H1 (cell line): Measurements from ENCODE around the gene CGN. TPM values are rescaled to one million over a fixed set of nuclear protein-coding genes. Genes with fewer than 3 reads are reported as not detected.

Experiments
- CTCF ChIA-PET: fragments of 300-600 bp; sonication (Branson Sonifier 250); formaldehyde crosslinking; loops from one replicate; lab custom pipeline; 2021; ENCODE audit not compliant: partially characterized antibody; lab: Charles Lee
- POLR2A ChIA-PET: fragments of 300-600 bp; sonication (Branson Sonifier 250); formaldehyde crosslinking; loops from one replicate; lab custom pipeline; 2021; ENCODE audit warnings: inconsistent platforms; ENCODE audit not compliant: partially characterized antibody; lab: Charles Lee
- DNase-seq, 2 experiments: peaks; one replicate each; pipeline versions ENCODE4 v3.0.0 to v3.0.0-alpha.2; 2010 to 2022; ENCODE audit warnings: low spot score in 2 of 2, low read depth in 1 of 2, mixed read lengths in 1 of 2
- FAIRE-seq: peaks from 2 replicates; lab custom pipeline; 2011; peaks lifted over from hg19 to GRCh38; lab: Jason Lieb, UNC
- H2AFZ ChIP-seq: 2 replicates; pipeline ENCODE4 v1.8.1; 2012; ENCODE audit warnings: low read length, inconsistent platforms
- H2AK5ac ChIP-seq: 2 replicates; pipeline ENCODE4 v1.6.1; 2013; ENCODE audit warnings: low read depth, low read length
- H2BK120ac ChIP-seq: replicated peaks from 2 replicates; pipeline ENCODE3; 2013; ENCODE audit warnings: low read depth, low read length, inconsistent platforms
- H2BK12ac ChIP-seq: 2 replicates; pipeline ENCODE4 v1.6.1; 2013; ENCODE audit warnings: low read depth, low read length
- H2BK15ac ChIP-seq: 2 replicates; pipeline ENCODE4 v1.6.1; 2013; ENCODE audit warnings: low read length
- H2BK20ac ChIP-seq: 2 replicates; pipeline ENCODE4 v1.6.1; 2013; ENCODE audit warnings: low read length
- H2BK5ac ChIP-seq: 2 replicates; pipeline ENCODE4 v1.6.1; 2013; ENCODE audit warnings: low read depth, low read length
- H3K14ac ChIP-seq: 2 replicates; pipeline ENCODE4 v1.6.1; 2013; ENCODE audit warnings: inconsistent platforms; ENCODE audit not compliant: insufficient read length
- H3K18ac ChIP-seq: 2 replicates; pipeline ENCODE4 v1.6.1; 2013; ENCODE audit warnings: low read length; ENCODE audit errors: extremely low read depth
- H3K23ac ChIP-seq: 2 replicates; pipeline ENCODE4 v1.6.1; 2013; ENCODE audit warnings: inconsistent platforms; ENCODE audit not compliant: insufficient read length
- H3K23me2 ChIP-seq: 2 replicates; pipeline ENCODE4 v1.6.1; 2013; ENCODE audit warnings: low read depth, low read length
- H3K27ac ChIP-seq: 2 replicates; pipeline ENCODE4 v1.6.1; 2011; ENCODE audit warnings: low read depth, low read length, inconsistent platforms
- H3K27me3 ChIP-seq, 4 experiments: replicated peaks in 1 of 4; 1 replicate in 1 of 4; 2 replicates in 3 of 4; pipeline versions ENCODE4 v1.6.1 to v1.8.1; 2011 to 2013; ENCODE audit warnings: low read length in 3 of 4, mild to moderate bottlenecking in 3 of 4, inconsistent platforms in 2 of 4, mixed read lengths in 2 of 4, moderate library complexity in 1 of 4; ENCODE audit not compliant: control insufficient read depth in 3 of 4, insufficient read depth in 3 of 4; ENCODE audit errors: extremely low read depth in 1 of 4
- H3K36me3 ChIP-seq, 4 experiments: 2 replicates each; pipeline versions ENCODE4 v1.6.1 to v1.8.1; 2011 to 2013; ENCODE audit warnings: mild to moderate bottlenecking in 4 of 4, low read length in 3 of 4, moderate library complexity in 2 of 4, control low read depth in 1 of 4, inconsistent platforms in 1 of 4; ENCODE audit not compliant: insufficient read depth in 4 of 4, control insufficient read depth in 2 of 4
- H3K4ac ChIP-seq: replicated peaks from 2 replicates; pipeline ENCODE3; 2013; ENCODE audit warnings: low read length, low read depth, mixed read lengths, inconsistent platforms; ENCODE audit not compliant: insufficient read length
- H3K4me1 ChIP-seq, 4 experiments: replicated peaks in 1 of 4; 1 replicate in 1 of 4; 2 replicates in 3 of 4; pipeline versions ENCODE4 v1.6.1 to v1.8.1; 2011 to 2013; ENCODE audit warnings: low read length in 3 of 4, inconsistent platforms in 2 of 4, mixed read lengths in 1 of 4; ENCODE audit not compliant: insufficient read depth in 4 of 4, control insufficient read depth in 3 of 4
- H3K4me2 ChIP-seq, 2 experiments: 2 replicates each; pipeline versions ENCODE4 v1.6.1 to v1.8.1; 2011 to 2013; ENCODE audit warnings: low read depth in 2 of 2, low read length in 2 of 2, control low read depth in 1 of 2, inconsistent platforms in 1 of 2, mild to moderate bottlenecking in 1 of 2; ENCODE audit not compliant: insufficient read depth in 1 of 2
- H3K4me3 ChIP-seq, 4 experiments: fragments of 200-600, 300-600 bp in 1 of 4; sonication (generic), shearing (Covaris generic), sonication (Bioruptor Twin) in 1 of 4; 2 replicates each; pipeline versions ENCODE4 v1.5.1 to v1.8.1; 2011 to 2016; ENCODE audit warnings: low read length in 4 of 4, low read depth in 3 of 4, control low read depth in 2 of 4, inconsistent platforms in 2 of 4, mild to moderate bottlenecking in 2 of 4, mixed read lengths in 1 of 4, moderate library complexity in 1 of 4; ENCODE audit not compliant: insufficient read depth in 2 of 4; ENCODE audit errors: extremely low read depth in 1 of 4
- H3K56ac ChIP-seq: replicated peaks from 2 replicates; pipeline ENCODE3; 2013; ENCODE audit warnings: low read depth, mild to moderate bottlenecking, mixed read lengths, low read length, inconsistent platforms; ENCODE audit not compliant: insufficient read length
- H3K79me1 ChIP-seq: 2 replicates; pipeline ENCODE4 v1.6.1; 2013; ENCODE audit warnings: low read depth, low read length, control low read depth
- H3K79me2 ChIP-seq, 2 experiments: 2 replicates each; pipeline versions ENCODE4 v1.6.1 to v1.8.1; 2012 to 2013; ENCODE audit warnings: low read length in 2 of 2, mild to moderate bottlenecking in 2 of 2, inconsistent platforms in 1 of 2; ENCODE audit not compliant: insufficient read depth in 2 of 2, control insufficient read depth in 1 of 2
- H3K9ac ChIP-seq, 4 experiments: replicated peaks in 1 of 4; 1 replicate in 1 of 4; 2 replicates in 3 of 4; pipeline versions ENCODE4 v1.6.1 to v1.8.1; 2011 to 2013; ENCODE audit warnings: low read depth in 3 of 4, low read length in 3 of 4, control low read depth in 2 of 4, mild to moderate bottlenecking in 2 of 4, moderate library complexity in 2 of 4, inconsistent platforms in 1 of 4; ENCODE audit errors: extremely low read depth in 1 of 4
- H3K9me3 ChIP-seq, 2 experiments: 2 replicates each; pipeline versions ENCODE4 v1.6.1 to v1.8.1; 2012 to 2013; ENCODE audit warnings: mild to moderate bottlenecking in 2 of 2, moderate library complexity in 2 of 2, control low read depth in 1 of 2, inconsistent platforms in 1 of 2, low read depth in 1 of 2, low read length in 1 of 2, mixed read lengths in 1 of 2; ENCODE audit not compliant: insufficient read depth in 2 of 2
- H4K20me1 ChIP-seq, 2 experiments: replicated peaks in 1 of 2; 2 replicates each; pipeline versions ENCODE3 to v1.8.1; 2011 to 2013; ENCODE audit warnings: inconsistent platforms in 2 of 2, low read length in 2 of 2, mild to moderate bottlenecking in 1 of 2; ENCODE audit not compliant: insufficient read depth in 2 of 2, control insufficient read depth in 1 of 2
- H4K5ac ChIP-seq: 2 replicates; pipeline ENCODE4 v1.6.1; 2013; ENCODE audit warnings: low read length, low read depth, mixed read lengths, inconsistent platforms; ENCODE audit not compliant: insufficient read length
- H4K8ac ChIP-seq: 2 replicates; pipeline ENCODE4 v1.8.0; 2013; ENCODE audit warnings: mild to moderate bottlenecking, moderate library complexity, low read length, inconsistent platforms; ENCODE audit not compliant: insufficient read depth; ENCODE audit errors: extremely low read depth
- H4K91ac ChIP-seq: replicated peaks from 2 replicates; pipeline ENCODE3; 2013; ENCODE audit warnings: low read length, mixed read lengths, inconsistent platforms; ENCODE audit not compliant: insufficient read length
- ATF2 ChIP-seq: IDR thresholded peaks from 2 replicates; pipeline ENCODE4 v1.6.1; 2012; ENCODE audit warnings: low read length, inconsistent platforms
- HDAC2 ChIP-seq, 2 experiments: fragments of 300-600 bp in 1 of 2; sonication (generic) in 1 of 2; IDR thresholded peaks; 2 replicates each; pipeline ENCODE4 v1.6.1; 2011 to 2012; ENCODE audit warnings: low read depth in 2 of 2, low read length in 2 of 2, mild to moderate bottlenecking in 2 of 2, moderate library complexity in 2 of 2, borderline replicate concordance in 1 of 2, inconsistent platforms in 1 of 2
- KDM1A ChIP-seq: fragments of 200-600, 300-600 bp; sonication (generic); IDR thresholded peaks from 2 replicates; pipeline ENCODE4 v1.7.1; 2016; ENCODE audit warnings: mild to moderate bottlenecking, low read length, borderline replicate concordance
- RAD21 ChIP-seq, 2 experiments: IDR thresholded peaks in 1 of 2; conservative IDR thresholded peaks in 1 of 2; 2 replicates each; pipeline ENCODE4 v1.6.1; 2011; ENCODE audit warnings: low read depth in 2 of 2, low read length in 2 of 2, improper control_type of control experiment in 1 of 2, inconsistent platforms in 1 of 2, mild to moderate bottlenecking in 1 of 2, moderate library complexity in 1 of 2
- RFX5 ChIP-seq: IDR thresholded peaks from 2 replicates; pipeline ENCODE4 v1.6.1; 2011; ENCODE audit warnings: low read depth, low read length, improper control_type of control experiment, borderline replicate concordance
- SAP30 ChIP-seq: fragments of 300-600 bp; sonication (generic); IDR thresholded peaks from 2 replicates; pipeline ENCODE4 v1.7.1; 2012; ENCODE audit warnings: low read length, moderate library complexity, mild to moderate bottlenecking, inconsistent platforms; ENCODE audit not compliant: insufficient read depth, insufficient replicate concordance
- WGBS, 2 experiments: shearing (Covaris generic) in 1 of 2; methylation state at CpG; one replicate each; pipeline versions ENCODE4 v1.1.6 to v1.1.7; 2013 to 2015; ENCODE audit warnings: low lambda C conversion rate in 2 of 2, mixed read lengths in 2 of 2, inconsistent platforms in 1 of 2, low coverage in 1 of 2, missing lambda C conversion rate in 1 of 2; ENCODE audit not compliant: insufficient replicate concordance in 2 of 2, insufficient coverage in 1 of 2, insufficient read length in 1 of 2; ENCODE audit errors: extremely low coverage in 1 of 2, missing lambda C conversion rate in 1 of 2; 5-methylcytosine and 5-hydroxymethylcytosine counted together
- polyA plus RNA-seq, 7 experiments: library from polyadenylated mRNA; depleted of rRNA in 3 of 7; stranded (reverse) in 5 of 7; unstranded in 2 of 7; fragments of >200 nt in 5 of 7; fragments of 200-250 nt in 2 of 7; gene quantifications; 1 replicate in 5 of 7; 2 replicates in 1 of 7; 4 replicates in 1 of 7; pipeline versions ENCODE4 v1.2.1 to v1.2.3, GENCODE V29; 2011 to 2013; ENCODE audit warnings: missing spikeins in 2 of 7, mixed read lengths in 2 of 7
- total RNA-seq: library from RNA; stranded (reverse); fragmentation: NEBNext Ultra II Directional; extraction: Animal tissue kit (Norgen Biotek cat#: 25700); gene quantifications from 2 replicates; pipeline ENCODE4 v1.2.1, GENCODE V29; 2021
- TF ChIP-seq, protein P1 (sequence below), 3 experiments: IDR thresholded peaks; 1 replicate in 2 of 3; 2 replicates in 1 of 3; pipeline versions ENCODE4 v1.5.1 to v1.6.1; 2011; ENCODE audit warnings: low read length in 3 of 3, mild to moderate bottlenecking in 3 of 3, inconsistent platforms in 2 of 3, low read depth in 1 of 3, moderate library complexity in 1 of 3; ENCODE audit not compliant: insufficient read depth in 1 of 3; ENCODE audit errors: control extremely low read depth in 1 of 3

Gene CGN
- total and polyA plus RNA-seq, 2 of the 8 experiments (the other 6 are each of a cell fraction or from before 2014, with no cell fraction given) = 15.9 to 52.7 TPM

- CTCF ChIA-PET = interaction anchor here (0.6 to 2.7 kb wide), 9 partner anchors 8 to 171 kb away, joined by 3 to 11 read pairs (median 3); partner anchors contain the start of gene POGZ
- Histone ChIP-seq H3K23me2 (no peaks in the 10 kb centered on the region), H3K79me2 (no peaks in the 10 kb centered on the region), H4K20me1 (no peaks in the 10 kb centered on the region), H2BK20ac (no peak overlapping the region), H3K4me2 (no peak overlapping the region), H3K4ac (no peak overlapping the region), H2BK5ac (no peak overlapping the region), H2AFZ (peak overlapping the region; percentile 15; the same call in 1 of the 2 replicates), H2BK120ac (no peak overlapping the region), H2BK12ac (no peak overlapping the region), H2AK5ac (no peak overlapping the region), H3K79me1 (no peaks in the 10 kb centered on the region), H3K27me3 (no peaks in the 10 kb centered on the region)
- 88% methylated on average over 1 of the region's 1 CpG; no CpG with 5 or more reads in 1 of the 2 experiments for WGBS, 2 experiments
- DNase-seq = no peak
- TF ChIP-seq, protein P1, sequence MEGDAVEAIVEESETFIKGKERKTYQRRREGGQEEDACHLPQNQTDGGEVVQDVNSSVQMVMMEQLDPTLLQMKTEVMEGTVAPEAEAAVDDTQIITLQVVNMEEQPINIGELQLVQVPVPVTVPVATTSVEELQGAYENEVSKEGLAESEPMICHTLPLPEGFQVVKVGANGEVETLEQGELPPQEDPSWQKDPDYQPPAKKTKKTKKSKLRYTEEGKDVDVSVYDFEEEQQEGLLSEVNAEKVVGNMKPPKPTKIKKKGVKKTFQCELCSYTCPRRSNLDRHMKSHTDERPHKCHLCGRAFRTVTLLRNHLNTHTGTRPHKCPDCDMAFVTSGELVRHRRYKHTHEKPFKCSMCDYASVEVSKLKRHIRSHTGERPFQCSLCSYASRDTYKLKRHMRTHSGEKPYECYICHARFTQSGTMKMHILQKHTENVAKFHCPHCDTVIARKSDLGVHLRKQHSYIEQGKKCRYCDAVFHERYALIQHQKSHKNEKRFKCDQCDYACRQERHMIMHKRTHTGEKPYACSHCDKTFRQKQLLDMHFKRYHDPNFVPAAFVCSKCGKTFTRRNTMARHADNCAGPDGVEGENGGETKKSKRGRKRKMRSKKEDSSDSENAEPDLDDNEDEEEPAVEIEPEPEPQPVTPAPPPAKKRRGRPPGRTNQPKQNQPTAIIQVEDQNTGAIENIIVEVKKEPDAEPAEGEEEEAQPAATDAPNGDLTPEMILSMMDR (IDR thresholded peaks at IDR 0.05; ENCODE audit: control extremely low read depth in 1 of 3, insufficient read depth in 1 of 3, low read depth in 1 of 3, low read length in 3 of 3) = no peak
- TF ChIP-seq KDM1A = no peak
- no peak for TF ChIP-seq ATF2
- no peak for TF ChIP-seq RFX5
- TF ChIP-seq SAP30 = no peak
- no peak for TF ChIP-seq HDAC2 (IDR thresholded peaks at IDR 0.05; ENCODE audit: borderline replicate concordance in 1 of 2, low read depth in 2 of 2, low read length in 2 of 2)
- no peak for TF ChIP-seq RAD21 (IDR thresholded peaks at IDR 0.05 in 1 of 2, conservative IDR thresholded peaks at IDR 0.05 in 1 of 2; ENCODE audit: low read depth in 2 of 2, low read length in 2 of 2)
- TF ChIP-seq, all 59 proteins: peak for 0
- Histone ChIP-seq H3K4me3 (no peak overlapping the region), H3K36me3 (no peaks in the 10 kb centered on the region), H3K23ac (no peak overlapping the region), H3K56ac (no peak overlapping the region), H3K27ac (no peak overlapping the region), H3K18ac (no peak overlapping the region), H3K4me1 (no peaks in the 10 kb centered on the region; a peak in 2 of 7 replicates), H4K5ac (no peak overlapping the region), H3K9ac (no peak overlapping the region), H4K8ac (no peak overlapping the region), H3K9me3 (no peaks in the 10 kb centered on the region), H2BK15ac (no peak overlapping the region), H4K91ac (no peak overlapping the region), H3K14ac (no peak overlapping the region)
- no peak for FAIRE-seq
- POLR2A ChIA-PET = interaction anchor here (0.6 to 8.6 kb wide), 8 partner anchors 9 to 66 kb away, joined by 3 to 91 read pairs (median 4); partner anchors contain the start of genes CGN and POGZ
These were observed 36.0 kb upstream of the CGN start for GRCh38 chr1:151475175-151475574.
